Esophagus squamous epithelium (tissue), 5 donors: Measurements from ENCODE around the gene CDH13. TPM values are rescaled to one million over a fixed set of nuclear protein-coding genes. Genes with fewer than 3 reads are reported as not detected.
A peak's percentile ranks its signal among the peaks of the same experiment; 100 is the strongest.

ENCODE experiments used
- DNase-seq: peaks from one replicate; lab custom pipeline; 2025; lab: John Stamatoyannopoulos, UW
- H3K27ac ChIP-seq, 4 donors: fragments of 200-600 bp; sonication (generic); one replicate each; pipeline ENCODE4 v1.5.1; 2016 to 2019; ENCODE audit warnings: mild to moderate bottlenecking in 1 of 4
- H3K27me3 ChIP-seq, 4 donors: fragments of 200-600 bp; sonication (generic); 1 replicate in 3 of 4; 2 replicates in 1 of 4; pipeline versions ENCODE4 v1.5.1 to v1.6.0; 2017 to 2021; ENCODE audit warnings: antibody characterized with exemption in 1 of 4
- H3K36me3 ChIP-seq, 3 donors: fragments of 200-600 bp; sonication (generic); one replicate each; pipeline ENCODE4 v1.5.1; 2016 to 2019
- H3K4me1 ChIP-seq, 3 donors: fragments of 200-600 bp; sonication (generic); one replicate each; pipeline ENCODE4 v1.5.1; 2017 to 2019
- H3K4me3 ChIP-seq, 4 donors: fragments of 200-600 bp; sonication (generic); 1 replicate in 3 of 4; 2 replicates in 1 of 4; pipeline ENCODE4 v1.5.1; 2016 to 2019; ENCODE audit warnings: mild to moderate bottlenecking in 2 of 4, moderate library complexity in 1 of 4
- H3K9me3 ChIP-seq, 3 donors: fragments of 200-600 bp; sonication (generic); one replicate each; pipeline ENCODE4 v1.5.1; 2016 to 2019
- CTCF ChIP-seq, 6 experiments: fragments of 450-650 bp in 4 of 6; fragments of 200-600 bp in 2 of 6; sonication (generic) in 2 of 6; IDR thresholded peaks; one replicate each; pipeline ENCODE4 v1.5.1; 2016 to 2019; ENCODE audit warnings: antibody characterized with exemption in 6 of 6, mild to moderate bottlenecking in 4 of 6, moderate library complexity in 4 of 6
- POLR2A ChIP-seq, 4 donors: fragments of 450-650 bp; IDR thresholded peaks; one replicate each; pipeline ENCODE4 v1.6.1; 2017; ENCODE audit warnings: antibody characterized with exemption in 4 of 4, mild to moderate bottlenecking in 4 of 4, moderate library complexity in 3 of 4
- WGBS, 2 donors: methylation state at CpG; one replicate each; pipeline ENCODE4 v1.1.5; 2018; 5-methylcytosine and 5-hydroxymethylcytosine counted together
- intact Hi-C: fragments of 100-400 bp; cut with DNase I; formaldehyde crosslinking; loops from one replicate; pipeline ENCODE4 v1.15.0; 2022
- total RNA-seq, 4 donors: library from RNA; depleted of rRNA; stranded (reverse); fragments of >200 nt; gene quantifications; one replicate each; pipeline ENCODE4 v1.1.0, GENCODE V29; 2016
- donor health status: DM: yes; HTN: yes; CAD: no.

The CDH13 gene
- total RNA-seq, 4 donors from 2014 or later = 6.9 to 31.9 (median 21.1) TPM

GRCh38 chr16:83393196-83393981, 766.6 kb downstream of the CDH13 start:
- WGBS, 2 donors = 59% methylated on average over 6 of the region's 6 CpGs
- Histone ChIP-seq H3K4me1 (no peaks in the 10 kb centered on the region), H3K4me3 (no peak overlapping the region), H3K27ac (peak overlapping the region in 2 of 4 donors; percentile 39 to 42), H3K36me3 (no peaks in the 10 kb centered on the region), H3K27me3 (no peaks in the 10 kb centered on the region), H3K9me3 (no peaks in the 10 kb centered on the region)
- no peak for DNase-seq
- no peak for TF ChIP-seq POLR2A (IDR thresholded peaks at IDR 0.05)
- TF ChIP-seq CTCF (IDR thresholded peaks at IDR 0.05) = peak in 1 of 6 experiments; percentile 15
- intact Hi-C loops = no loop called here

GRCh38 chr16:83397601-83398291, 771.0 kb downstream of the CDH13 start:
- Histone ChIP-seq H3K4me1 (peaks cover 0 to 5% (median 0%) of the 10 kb centered on the region in 3 donors), H3K27me3 (no peaks in the 10 kb centered on the region), H3K9me3 (no peaks in the 10 kb centered on the region), H3K4me3 (no peak overlapping the region), H3K36me3 (no peaks in the 10 kb centered on the region), H3K27ac (no peak overlapping the region)
- intact Hi-C loops = no loop called here
- TF ChIP-seq POLR2A (IDR thresholded peaks at IDR 0.05) (no peak), CTCF (IDR thresholded peaks at IDR 0.05) (no peak)
- WGBS, 2 donors = 63 to 71% methylated on average over 4 of the region's 4 CpGs
- DNase-seq = no peak

GRCh38 chr16:83400234-83400633, 773.5 kb downstream of the CDH13 start:
- Histone ChIP-seq H3K27me3 (no peaks in the 10 kb centered on the region), H3K9me3 (no peaks in the 10 kb centered on the region), H3K36me3 (no peaks in the 10 kb centered on the region), H3K27ac (no peak overlapping the region), H3K4me1 (peaks cover 0 to 16% (median 4%) of the 10 kb centered on the region in 3 donors), H3K4me3 (no peak overlapping the region)
- TF ChIP-seq CTCF (IDR thresholded peaks at IDR 0.05) = no peak
- no peak for TF ChIP-seq POLR2A (IDR thresholded peaks at IDR 0.05)
- no peak for DNase-seq
- WGBS, 2 donors = 69 to 73% methylated on average over 4 of the region's 4 CpGs
- intact Hi-C loops = no loop called here

DNA sequence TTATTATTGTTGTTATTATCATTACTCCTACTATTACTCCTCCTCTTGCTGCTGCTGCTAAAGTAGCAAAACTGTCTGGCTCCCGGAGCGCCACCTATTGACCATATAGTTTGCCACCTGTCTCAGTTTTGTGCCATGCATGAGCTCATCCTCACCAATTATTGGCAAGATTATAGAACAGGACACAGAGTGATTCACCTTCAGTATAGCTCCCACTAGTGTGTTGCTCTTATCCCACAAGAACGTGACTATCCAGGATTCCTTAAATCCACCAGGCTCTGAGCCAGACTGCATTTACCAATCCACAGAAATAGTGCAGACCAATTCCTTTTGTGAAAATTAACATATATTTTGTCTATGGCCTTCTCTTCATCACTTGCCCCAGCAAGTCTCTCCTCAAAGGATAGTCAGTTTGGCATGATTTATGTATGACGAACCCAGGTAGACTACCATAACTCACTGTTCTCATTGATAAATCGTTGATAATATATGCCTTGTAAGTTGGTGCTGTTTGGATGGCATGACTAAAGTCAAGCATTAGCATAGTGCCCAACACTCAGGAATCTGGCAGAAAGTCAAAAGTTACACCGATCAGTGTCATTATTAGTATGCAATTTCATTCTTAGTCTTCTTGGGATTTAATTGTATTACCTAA, 775.5 kb downstream of the CDH13 start:
- 40 to 53% methylated on average over 6 of the region's 6 CpGs for WGBS, 2 donors

More for the DNA sequence above, 775.5 kb downstream of the CDH13 start:
- peak in 1 of 6 experiments; percentile 21 for TF ChIP-seq CTCF (IDR thresholded peaks at IDR 0.05)
- no peak for TF ChIP-seq POLR2A (IDR thresholded peaks at IDR 0.05)
- H3K9me3 ChIP-seq = no peaks in the 10 kb centered on the region
- no peak overlapping the region for H3K27ac ChIP-seq
- intact Hi-C loops = no loop called here
- no peak for DNase-seq
- H3K4me1 ChIP-seq = peaks cover 0 to 16% (median 4%) of the 10 kb centered on the region in 3 donors
- no peaks in the 10 kb centered on the region for H3K27me3 ChIP-seq
- H3K36me3 ChIP-seq = no peaks in the 10 kb centered on the region
- H3K4me3 ChIP-seq = no peak overlapping the region
